ENCODE measurements around the gene TPM1.

Gene TPM1

DNA sequence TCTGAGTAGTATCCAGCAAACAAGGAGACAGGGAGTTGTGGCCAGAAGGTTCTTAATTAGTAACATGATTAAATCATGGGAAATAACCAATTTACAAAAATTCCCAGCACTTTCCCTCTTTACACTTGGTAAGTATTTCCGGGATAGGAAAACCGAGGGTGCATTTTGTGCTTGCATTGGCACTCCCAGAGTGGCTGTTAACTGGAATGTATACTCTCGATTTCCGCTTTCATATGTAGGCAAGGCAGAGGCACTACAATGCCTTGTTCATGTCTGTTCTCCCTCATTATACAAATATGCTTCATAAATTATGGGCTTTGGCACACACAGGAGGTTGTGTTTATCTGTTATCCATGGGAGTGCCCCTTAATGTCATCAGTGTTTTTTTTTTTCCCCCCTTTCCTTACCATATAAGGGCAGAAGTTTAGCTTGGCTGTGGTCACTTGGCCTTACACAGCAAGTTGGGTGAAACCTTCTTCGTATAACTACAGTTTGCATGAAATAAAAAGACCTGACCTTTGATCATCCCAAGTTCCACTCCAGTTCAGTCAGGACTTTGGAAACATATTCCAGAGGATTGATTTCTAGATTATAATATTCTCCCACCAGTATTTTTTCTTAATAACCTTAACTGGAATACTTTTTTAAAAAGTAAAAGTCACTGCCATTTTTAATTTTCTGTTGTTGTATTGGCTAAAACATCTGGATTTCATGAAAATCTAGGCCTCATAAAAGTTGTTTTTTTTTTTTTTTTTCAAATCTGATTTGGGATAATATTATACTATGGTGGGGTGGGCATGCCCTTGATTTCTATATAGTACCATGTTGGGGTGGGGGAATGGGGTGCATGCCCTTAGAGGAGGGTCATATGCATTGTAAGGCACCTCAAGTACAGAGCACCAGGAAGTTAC lies 8.9 kb downstream of the TPM1 start:
- no peaks in the 10 kb centered on the region for H3K27me3 ChIP-seq (replicated peaks; ENCODE audit: control insufficient read depth, insufficient read depth, low read length)
- peak overlapping the region; percentile 94 for H3K9ac ChIP-seq (ENCODE audit: low read length)
- peak overlapping the region; percentile 91 for H3K4me3 ChIP-seq (ENCODE audit: low read length)
- H3K9me3 ChIP-seq (ENCODE audit: control insufficient read depth, low read length), result no peaks in the 10 kb centered on the region
- DNase-seq (ENCODE audit: low read depth), result no peak
- peaks cover 73% of the 10 kb centered on the region for H3K4me1 ChIP-seq (ENCODE audit: control insufficient read depth, insufficient read depth, low read length)
- H3K36me3 ChIP-seq (ENCODE audit: control insufficient read depth, insufficient read depth, low read length, severe bottlenecking), result peaks cover 4% of the 10 kb centered on the region

DNA sequence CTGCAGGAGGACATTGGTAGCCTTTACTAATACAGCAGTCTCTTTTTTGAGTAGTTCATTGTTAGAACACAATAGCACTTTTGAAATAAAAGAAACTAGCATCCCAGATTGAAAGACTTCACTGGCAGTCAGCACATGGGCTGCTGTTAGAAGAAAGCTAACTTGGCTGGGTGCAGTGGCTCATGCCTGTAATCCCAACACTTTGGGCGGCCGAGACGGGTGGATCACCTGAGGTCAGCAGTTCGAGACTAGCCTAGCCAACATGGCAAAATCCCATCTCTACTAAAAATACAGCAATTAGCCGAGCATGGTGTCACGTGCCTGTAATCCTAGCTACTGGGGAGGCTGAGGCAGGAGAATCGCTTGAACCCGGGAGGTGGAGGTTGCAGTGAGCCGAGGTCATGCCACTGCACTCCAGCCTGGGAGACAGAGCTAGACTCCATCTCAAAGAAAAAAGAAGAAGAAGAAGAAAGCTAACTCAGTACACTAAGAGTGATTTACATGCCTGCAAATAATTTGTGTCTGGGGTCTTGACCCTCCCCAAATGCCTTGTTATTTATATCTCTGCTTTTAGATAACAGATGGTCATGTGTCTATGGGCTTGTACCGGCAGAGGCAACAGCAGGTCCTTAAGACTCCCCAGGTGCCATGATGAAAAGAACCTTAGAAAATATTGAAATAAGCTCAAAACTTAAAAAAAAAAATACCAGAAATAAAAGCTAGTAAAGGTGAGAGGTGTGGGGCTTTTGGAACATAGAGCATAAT lies 9.7 kb downstream of the TPM1 start:
- no peaks in the 10 kb centered on the region for H3K9me3 ChIP-seq (ENCODE audit: control insufficient read depth, low read length)
- DNase-seq (ENCODE audit: low read depth), result no peak
- H3K9ac ChIP-seq (ENCODE audit: low read length), result peak overlapping the region; percentile 94
- no peaks in the 10 kb centered on the region for H3K27me3 ChIP-seq (replicated peaks; ENCODE audit: control insufficient read depth, insufficient read depth, low read length)
- peak overlapping the region; percentile 91 for H3K4me3 ChIP-seq (ENCODE audit: low read length)
- H3K36me3 ChIP-seq (ENCODE audit: control insufficient read depth, insufficient read depth, low read length, severe bottlenecking), result peaks cover 10% of the 10 kb centered on the region
- H3K4me1 ChIP-seq (ENCODE audit: control insufficient read depth, insufficient read depth, low read length), result peaks cover 65% of the 10 kb centered on the region

DNA sequence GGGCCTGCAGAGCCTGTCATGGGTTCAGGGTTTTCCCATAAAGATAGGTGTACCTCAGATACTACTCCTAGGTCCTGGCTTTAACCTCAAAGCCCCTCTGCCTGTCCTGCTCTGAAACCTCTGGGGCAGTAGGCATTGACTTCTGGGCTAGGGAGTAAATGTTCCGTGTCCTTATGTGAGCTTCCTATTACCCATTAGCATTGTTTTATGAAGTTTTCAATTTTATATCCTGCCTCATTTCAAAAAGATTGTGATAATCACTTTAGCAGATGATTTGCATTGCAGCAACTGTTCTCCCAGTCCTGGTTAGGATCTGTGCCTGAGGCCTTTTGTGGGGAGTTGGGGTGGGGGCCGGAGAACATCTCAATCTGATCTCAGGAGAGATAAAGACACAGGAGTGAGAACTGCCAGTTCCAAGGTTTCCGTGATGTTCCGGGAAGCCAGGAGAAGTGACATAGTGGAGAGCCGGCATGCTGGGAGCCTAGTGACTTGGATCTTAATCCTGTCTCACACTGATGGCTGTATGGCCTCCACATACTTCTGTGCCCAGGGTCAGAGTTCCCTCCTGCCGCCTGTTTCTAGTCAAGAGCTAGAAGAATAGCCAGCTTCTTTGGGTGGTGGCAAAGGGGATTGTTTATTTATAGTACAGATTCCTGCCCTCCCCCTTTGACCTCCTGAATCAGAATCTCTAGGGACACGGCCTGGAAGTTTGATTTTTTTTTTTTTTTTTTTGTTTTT lies 10.6 kb downstream of the TPM1 start:
- no peaks in the 10 kb centered on the region for H3K27me3 ChIP-seq (replicated peaks; ENCODE audit: control insufficient read depth, insufficient read depth, low read length)
- no peaks in the 10 kb centered on the region for H3K9me3 ChIP-seq (ENCODE audit: control insufficient read depth, low read length)
- peak overlapping the region; percentile 94 for H3K9ac ChIP-seq (ENCODE audit: low read length)
- peak; percentile 75 for DNase-seq (ENCODE audit: low read depth)
- peaks cover 19% of the 10 kb centered on the region for H3K36me3 ChIP-seq (ENCODE audit: control insufficient read depth, insufficient read depth, low read length, severe bottlenecking)
- peaks cover 59% of the 10 kb centered on the region for H3K4me1 ChIP-seq (ENCODE audit: control insufficient read depth, insufficient read depth, low read length)
- H3K4me3 ChIP-seq (ENCODE audit: low read length), result peak overlapping the region; percentile 58

DNA sequence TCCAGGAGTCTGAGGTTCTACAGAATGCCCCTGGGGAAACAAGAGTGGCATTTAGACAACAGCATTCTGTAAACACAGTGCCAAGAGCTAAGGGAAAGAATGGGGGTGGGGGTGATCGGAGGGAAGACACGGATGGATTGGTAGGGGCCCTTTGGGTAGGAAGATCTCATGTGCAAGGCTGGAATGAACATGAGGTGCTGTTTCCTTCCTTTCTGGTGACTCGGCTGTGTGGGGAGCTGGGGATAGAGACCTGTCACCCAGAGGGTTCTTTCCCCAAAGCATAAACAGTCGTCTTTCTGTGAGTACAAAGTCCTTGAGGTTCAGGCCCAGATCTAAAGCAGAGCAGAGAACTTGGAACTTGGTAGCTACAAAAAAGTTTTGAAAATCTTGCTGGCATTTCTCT lies 11.7 kb downstream of the TPM1 start:
- Histone ChIP-seq H3K9ac (ENCODE audit: low read length) (peak overlapping the region; percentile 61), H3K4me1 (ENCODE audit: control insufficient read depth, insufficient read depth, low read length) (peaks cover 59% of the 10 kb centered on the region), H3K27me3 (replicated peaks; ENCODE audit: control insufficient read depth, insufficient read depth, low read length) (no peaks in the 10 kb centered on the region), H3K9me3 (ENCODE audit: control insufficient read depth, low read length) (no peaks in the 10 kb centered on the region), H3K36me3 (ENCODE audit: control insufficient read depth, insufficient read depth, low read length, severe bottlenecking) (peaks cover 31% of the 10 kb centered on the region), H3K4me3 (ENCODE audit: low read length) (peak overlapping the region; percentile 16)
- DNase-seq (ENCODE audit: low read depth), result peak; percentile 32

DNA sequence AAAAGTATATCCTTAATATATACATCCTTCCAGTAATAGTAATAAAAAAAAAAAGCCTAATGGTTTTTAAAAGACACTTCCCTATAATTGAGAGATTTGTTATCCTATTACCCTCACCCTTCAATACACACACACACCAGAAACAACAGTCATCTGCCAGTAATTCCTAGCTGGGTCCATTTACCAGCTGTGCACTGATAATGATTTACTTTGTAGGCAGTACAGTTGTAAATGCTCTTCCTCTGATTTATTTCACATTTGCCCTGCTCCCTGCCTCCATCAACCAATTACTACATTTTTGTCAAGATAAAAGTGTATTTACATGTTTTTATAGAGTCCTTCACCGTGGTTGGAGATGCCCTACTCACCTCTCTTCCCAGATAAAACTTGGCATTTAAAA lies 12.4 kb downstream of the TPM1 start:
- Histone ChIP-seq H3K9ac (ENCODE audit: low read length) (peak overlapping the region; percentile 61), H3K27me3 (replicated peaks; ENCODE audit: control insufficient read depth, insufficient read depth, low read length) (no peaks in the 10 kb centered on the region), H3K4me3 (ENCODE audit: low read length) (no peak overlapping the region), H3K4me1 (ENCODE audit: control insufficient read depth, insufficient read depth, low read length) (peaks cover 52% of the 10 kb centered on the region), H3K9me3 (ENCODE audit: control insufficient read depth, low read length) (no peaks in the 10 kb centered on the region), H3K36me3 (ENCODE audit: control insufficient read depth, insufficient read depth, low read length, severe bottlenecking) (peaks cover 38% of the 10 kb centered on the region)
- no peak for DNase-seq (ENCODE audit: low read depth)

DNA sequence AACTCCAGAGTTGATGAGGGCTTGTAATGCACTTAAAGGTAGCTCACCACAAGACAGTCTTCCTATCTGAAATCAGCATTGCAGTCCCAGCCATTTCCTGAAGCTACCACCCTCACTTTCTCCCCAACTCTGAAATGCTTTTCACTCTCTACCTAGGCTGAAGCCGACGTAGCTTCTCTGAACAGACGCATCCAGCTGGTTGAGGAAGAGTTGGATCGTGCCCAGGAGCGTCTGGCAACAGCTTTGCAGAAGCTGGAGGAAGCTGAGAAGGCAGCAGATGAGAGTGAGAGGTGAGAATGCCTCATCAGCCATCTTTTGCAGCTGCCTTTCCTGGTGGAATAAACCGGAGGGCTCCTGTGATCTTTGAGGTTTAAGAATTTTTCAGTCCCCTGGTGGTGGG lies 14.3 kb downstream of the TPM1 start:
- Histone ChIP-seq H3K36me3 (ENCODE audit: control insufficient read depth, insufficient read depth, low read length, severe bottlenecking) (peaks cover 56% of the 10 kb centered on the region), H3K4me1 (ENCODE audit: control insufficient read depth, insufficient read depth, low read length) (peaks cover 33% of the 10 kb centered on the region), H3K4me3 (ENCODE audit: low read length) (no peak overlapping the region), H3K9ac (ENCODE audit: low read length) (no peak overlapping the region), H3K9me3 (ENCODE audit: control insufficient read depth, low read length) (no peaks in the 10 kb centered on the region), H3K27me3 (replicated peaks; ENCODE audit: control insufficient read depth, insufficient read depth, low read length) (no peaks in the 10 kb centered on the region)
- DNase-seq (ENCODE audit: low read depth), result no peak

DNA sequence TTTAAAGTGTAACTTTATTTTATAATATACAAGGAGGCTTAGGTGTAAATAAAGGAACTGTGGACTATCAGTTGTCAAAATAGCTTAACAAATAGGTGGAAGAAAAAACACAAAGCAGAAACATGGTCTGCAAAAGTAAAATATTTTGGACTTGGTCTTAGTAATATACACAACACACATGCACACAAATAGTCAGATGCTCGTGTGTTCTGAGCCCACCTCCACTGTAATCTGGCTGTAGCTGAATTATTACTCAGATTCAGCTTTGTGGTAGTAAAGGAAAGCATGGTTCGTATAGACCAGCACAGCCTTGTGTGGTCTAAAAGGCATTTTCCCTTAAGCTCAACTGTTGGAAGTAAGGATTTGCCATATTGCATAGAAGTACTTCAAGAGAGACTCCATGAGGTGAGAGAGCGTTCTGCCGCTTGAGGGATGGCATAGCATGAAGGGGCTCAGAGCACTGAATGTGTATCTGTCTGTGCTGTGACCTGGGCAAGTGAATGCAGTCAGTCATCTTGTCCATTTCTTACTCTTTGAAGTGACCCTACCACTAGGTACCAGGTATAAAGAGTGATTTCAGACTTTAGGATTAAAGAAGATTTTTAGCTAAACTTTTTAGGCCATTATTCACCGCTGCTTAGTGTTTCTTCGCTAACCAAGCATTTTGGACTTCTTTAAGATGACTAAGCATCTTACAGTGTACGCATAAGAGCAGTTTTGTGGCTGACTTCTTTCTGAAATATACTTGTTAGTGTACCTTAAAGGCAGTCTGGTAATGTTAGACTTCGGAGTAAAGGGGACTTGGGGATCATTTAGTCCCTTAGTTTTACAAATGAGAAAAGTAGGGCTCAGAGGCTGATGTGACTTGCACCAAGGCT lies 15.2 kb downstream of the TPM1 start:
- no peaks in the 10 kb centered on the region for H3K27me3 ChIP-seq (replicated peaks; ENCODE audit: control insufficient read depth, insufficient read depth, low read length)
- H3K4me3 ChIP-seq (ENCODE audit: low read length), result no peak overlapping the region
- DNase-seq (ENCODE audit: low read depth), result no peak
- H3K9me3 ChIP-seq (ENCODE audit: control insufficient read depth, low read length), result no peaks in the 10 kb centered on the region
- H3K36me3 ChIP-seq (ENCODE audit: control insufficient read depth, insufficient read depth, low read length, severe bottlenecking), result peaks cover 65% of the 10 kb centered on the region
- no peak overlapping the region for H3K9ac ChIP-seq (ENCODE audit: low read length)
- peaks cover 25% of the 10 kb centered on the region for H3K4me1 ChIP-seq (ENCODE audit: control insufficient read depth, insufficient read depth, low read length)

DNA sequence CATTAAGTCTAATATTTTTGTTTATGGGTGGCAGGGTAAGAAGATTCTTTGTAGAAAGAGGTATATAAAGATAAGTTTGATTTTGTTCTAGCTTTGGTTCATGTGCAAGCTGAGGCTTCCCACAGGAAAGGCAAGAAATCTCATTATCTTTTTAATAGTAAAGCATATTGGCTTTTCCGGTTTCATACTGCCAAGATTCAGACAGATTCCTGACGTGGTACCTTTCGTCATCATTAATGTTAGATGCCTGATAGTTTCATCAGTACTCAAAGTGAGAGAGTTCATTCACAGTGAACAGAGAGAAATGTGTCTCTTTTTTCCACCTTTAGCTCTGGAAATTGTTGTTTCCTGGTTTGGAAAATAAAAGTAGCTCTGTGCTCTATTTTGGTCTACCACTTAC lies 16.5 kb downstream of the TPM1 start:
- Histone ChIP-seq H3K9me3 (ENCODE audit: control insufficient read depth, low read length) (no peaks in the 10 kb centered on the region), H3K27me3 (replicated peaks; ENCODE audit: control insufficient read depth, insufficient read depth, low read length) (no peaks in the 10 kb centered on the region), H3K4me3 (ENCODE audit: low read length) (no peak overlapping the region), H3K9ac (ENCODE audit: low read length) (no peak overlapping the region), H3K36me3 (ENCODE audit: control insufficient read depth, insufficient read depth, low read length, severe bottlenecking) (peaks cover 79% of the 10 kb centered on the region), H3K4me1 (ENCODE audit: control insufficient read depth, insufficient read depth, low read length) (peaks cover 12% of the 10 kb centered on the region)
- DNase-seq (ENCODE audit: low read depth), result no peak

DNA sequence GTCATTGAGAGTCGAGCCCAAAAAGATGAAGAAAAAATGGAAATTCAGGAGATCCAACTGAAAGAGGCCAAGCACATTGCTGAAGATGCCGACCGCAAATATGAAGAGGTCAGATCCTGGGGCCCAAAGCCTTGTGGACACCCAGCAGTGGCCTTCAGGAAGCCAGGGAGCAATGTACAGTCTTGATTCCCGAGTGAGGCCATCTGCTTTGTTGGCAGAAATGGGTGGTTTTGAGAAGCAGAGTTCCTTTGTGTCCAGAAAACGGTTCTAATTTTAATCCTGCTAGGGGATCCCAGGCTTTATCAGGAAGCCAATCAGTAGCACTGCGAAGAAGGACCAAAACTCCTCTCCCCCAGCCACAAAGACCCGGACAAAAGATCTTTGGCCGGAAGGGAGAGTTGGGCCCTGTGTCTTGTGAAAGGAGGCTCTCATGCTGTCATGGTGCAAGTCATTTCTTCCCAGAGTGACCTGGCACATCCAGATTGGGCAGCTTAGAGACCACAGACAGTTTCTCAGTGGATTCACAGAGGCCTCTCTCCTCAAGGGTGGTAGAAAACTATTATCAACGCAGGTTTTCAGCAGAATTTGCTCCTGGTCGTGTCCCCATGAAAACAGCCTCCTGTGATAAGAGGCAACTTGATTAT lies 17.1 kb downstream of the TPM1 start:
- no peaks in the 10 kb centered on the region for H3K9me3 ChIP-seq (ENCODE audit: control insufficient read depth, low read length)
- peaks cover 83% of the 10 kb centered on the region for H3K36me3 ChIP-seq (ENCODE audit: control insufficient read depth, insufficient read depth, low read length, severe bottlenecking)
- no peaks in the 10 kb centered on the region for H3K27me3 ChIP-seq (replicated peaks; ENCODE audit: control insufficient read depth, insufficient read depth, low read length)

DNA sequence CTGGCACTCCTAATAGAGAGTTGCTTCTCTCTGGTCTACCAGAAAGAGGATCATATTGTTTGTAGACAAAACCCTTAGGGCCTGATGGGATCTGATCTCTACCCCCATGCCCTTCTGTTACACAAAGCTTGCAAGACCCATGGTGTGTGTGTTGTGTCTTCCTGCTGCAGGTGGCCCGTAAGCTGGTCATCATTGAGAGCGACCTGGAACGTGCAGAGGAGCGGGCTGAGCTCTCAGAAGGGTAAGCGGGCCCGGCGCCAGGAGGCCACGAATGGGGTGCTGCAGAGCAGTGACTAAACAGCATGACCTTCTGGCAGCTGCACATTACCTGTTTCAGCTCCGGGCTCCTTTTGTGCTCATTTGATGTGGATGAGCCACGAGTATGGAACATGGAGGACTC lies 18.2 kb downstream of the TPM1 start:
- no peak overlapping the region for H3K9ac ChIP-seq (ENCODE audit: low read length)
- H3K4me1 ChIP-seq (ENCODE audit: control insufficient read depth, insufficient read depth, low read length), result no peaks in the 10 kb centered on the region
- no peaks in the 10 kb centered on the region for H3K9me3 ChIP-seq (ENCODE audit: control insufficient read depth, low read length)
- no peak for DNase-seq (ENCODE audit: low read depth)
- no peaks in the 10 kb centered on the region for H3K27me3 ChIP-seq (replicated peaks; ENCODE audit: control insufficient read depth, insufficient read depth, low read length)
- H3K4me3 ChIP-seq (ENCODE audit: low read length), result no peak overlapping the region
- H3K36me3 ChIP-seq (ENCODE audit: control insufficient read depth, insufficient read depth, low read length, severe bottlenecking), result peaks cover 93% of the 10 kb centered on the region

More for the DNA sequence above, 17.1 kb downstream of the TPM1 start:
- peaks cover 6% of the 10 kb centered on the region for H3K4me1 ChIP-seq (ENCODE audit: control insufficient read depth, insufficient read depth, low read length)
- H3K9ac ChIP-seq (ENCODE audit: low read length), result no peak overlapping the region
- DNase-seq (ENCODE audit: low read depth), result no peak
- H3K4me3 ChIP-seq (ENCODE audit: low read length), result no peak overlapping the region
